ENCODE results near the gene DENND6B. TPM values are rescaled to one million over a fixed set of nuclear protein-coding genes. Genes with fewer than 3 reads are reported as not detected.

The DENND6B gene
- total RNA-seq, 1 experiment from 2014 or later: 11.0 TPM

DNA sequence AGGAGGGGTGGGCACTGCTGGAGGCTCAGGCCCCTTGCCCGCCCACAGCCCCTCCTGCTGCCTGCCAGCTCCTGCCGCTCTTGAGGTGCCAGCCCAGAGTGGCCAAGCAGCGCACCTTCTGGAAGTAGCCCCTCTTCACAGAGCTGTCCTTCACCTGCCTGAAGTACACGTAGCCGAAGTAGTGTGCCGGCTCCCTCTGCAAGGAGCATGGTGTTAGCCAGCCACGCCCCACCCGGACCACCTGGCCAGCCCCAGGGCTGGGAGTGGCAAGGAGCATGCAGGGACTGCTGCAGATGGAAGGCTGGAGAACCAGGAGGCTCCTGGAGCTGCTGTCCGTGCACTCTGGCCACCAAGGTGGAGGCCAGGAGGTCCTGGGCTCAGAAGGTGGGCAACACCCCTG, 9.6 kb downstream of the DENND6B start:
- Histone ChIP-seq H3K9me3 (ENCODE audit: control insufficient read depth in 1 of 2, insufficient read depth in 1 of 2, low read depth in 1 of 2, low read length in 2 of 2) (no peaks in the 10 kb centered on the region), H3K36me3 (ENCODE audit: control insufficient read depth in 1 of 2, insufficient read depth in 2 of 2, low read length in 2 of 2) (no peaks in the 10 kb centered on the region), H4K20me1 (ENCODE audit: insufficient read depth) (no peaks in the 10 kb centered on the region), H3K4me1 (ENCODE audit: control insufficient read depth in 1 of 2, insufficient read depth in 2 of 2, low read length in 2 of 2) (peaks cover 0 to 18% of the 10 kb centered on the region in 2 experiments; a peak in 3 of 4 replicates), H3K9ac (ENCODE audit: low read length) (no peak overlapping the region), H3K27me3 (ENCODE audit: insufficient read depth, low read length) (no peaks in the 10 kb centered on the region), H3K27ac (ENCODE audit: low read depth, low read length) (no peak overlapping the region), H3K9me2 (ENCODE audit: insufficient read depth) (no peaks in the 10 kb centered on the region), H3K4me2 (ENCODE audit: low read length) (no peak overlapping the region), H3K79me2 (ENCODE audit: insufficient read depth, low read length) (no peaks in the 10 kb centered on the region), H3K4me3 (replicated peaks in 1 of 2; ENCODE audit: low read depth in 1 of 2, low read length in 2 of 2) (no peak overlapping the region), H2AFZ (ENCODE audit: low read depth, low read length, poor library complexity, severe bottlenecking) (no peak overlapping the region)
- DNase-seq (ENCODE audit: low read depth, low spot score): no peak
- intact Hi-C loops (cut with micrococcal nuclease): no loop called here
- TF ChIP-seq EGR1 (IDR thresholded peaks at IDR 0.05; ENCODE audit: low read depth): no peak
- TF ChIP-seq, protein P1, sequence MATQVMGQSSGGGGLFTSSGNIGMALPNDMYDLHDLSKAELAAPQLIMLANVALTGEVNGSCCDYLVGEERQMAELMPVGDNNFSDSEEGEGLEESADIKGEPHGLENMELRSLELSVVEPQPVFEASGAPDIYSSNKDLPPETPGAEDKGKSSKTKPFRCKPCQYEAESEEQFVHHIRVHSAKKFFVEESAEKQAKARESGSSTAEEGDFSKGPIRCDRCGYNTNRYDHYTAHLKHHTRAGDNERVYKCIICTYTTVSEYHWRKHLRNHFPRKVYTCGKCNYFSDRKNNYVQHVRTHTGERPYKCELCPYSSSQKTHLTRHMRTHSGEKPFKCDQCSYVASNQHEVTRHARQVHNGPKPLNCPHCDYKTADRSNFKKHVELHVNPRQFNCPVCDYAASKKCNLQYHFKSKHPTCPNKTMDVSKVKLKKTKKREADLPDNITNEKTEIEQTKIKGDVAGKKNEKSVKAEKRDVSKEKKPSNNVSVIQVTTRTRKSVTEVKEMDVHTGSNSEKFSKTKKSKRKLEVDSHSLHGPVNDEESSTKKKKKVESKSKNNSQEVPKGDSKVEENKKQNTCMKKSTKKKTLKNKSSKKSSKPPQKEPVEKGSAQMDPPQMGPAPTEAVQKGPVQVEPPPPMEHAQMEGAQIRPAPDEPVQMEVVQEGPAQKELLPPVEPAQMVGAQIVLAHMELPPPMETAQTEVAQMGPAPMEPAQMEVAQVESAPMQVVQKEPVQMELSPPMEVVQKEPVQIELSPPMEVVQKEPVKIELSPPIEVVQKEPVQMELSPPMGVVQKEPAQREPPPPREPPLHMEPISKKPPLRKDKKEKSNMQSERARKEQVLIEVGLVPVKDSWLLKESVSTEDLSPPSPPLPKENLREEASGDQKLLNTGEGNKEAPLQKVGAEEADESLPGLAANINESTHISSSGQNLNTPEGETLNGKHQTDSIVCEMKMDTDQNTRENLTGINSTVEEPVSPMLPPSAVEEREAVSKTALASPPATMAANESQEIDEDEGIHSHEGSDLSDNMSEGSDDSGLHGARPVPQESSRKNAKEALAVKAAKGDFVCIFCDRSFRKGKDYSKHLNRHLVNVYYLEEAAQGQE (IDR thresholded peaks at IDR 0.05; ENCODE audit: low read depth): no peak
- no peak for TF ChIP-seq ELF1 (IDR thresholded peaks at IDR 0.05; ENCODE audit: borderline replicate concordance, low read depth)
- TF ChIP-seq ATF3 (IDR thresholded peaks at IDR 0.05): no peak
- no peak for TF ChIP-seq EZH2phosphoT487 (IDR thresholded peaks at IDR 0.05; ENCODE audit: borderline replicate concordance)
- no peak for TF ChIP-seq CEBPB (IDR thresholded peaks at IDR 0.05; ENCODE audit: low read depth)
- no peak for TF ChIP-seq EZH2 (IDR thresholded peaks at IDR 0.05)
- no peak for TF ChIP-seq SP1 (IDR thresholded peaks at IDR 0.05; ENCODE audit: low read depth)
- TF ChIP-seq SRF (IDR thresholded peaks at IDR 0.05; ENCODE audit: low read depth): no peak
- TF ChIP-seq CBX3 (IDR thresholded peaks at IDR 0.05; ENCODE audit: low read depth): no peak
- TF ChIP-seq TCF7L2 (IDR thresholded peaks at IDR 0.05; ENCODE audit: borderline replicate concordance, extremely low read depth, insufficient read depth, insufficient read length): no peak
- no peak for TF ChIP-seq SIN3A (IDR thresholded peaks at IDR 0.05; ENCODE audit: low read depth)
- TF ChIP-seq POLR2AphosphoS5 (IDR thresholded peaks at IDR 0.05; ENCODE audit: low read depth, low read length): no peak
- RAD21 ChIA-PET (ENCODE audit: low non-redundant PET in 1 of 2, low total read pairs in 2 of 2, uncharacterized antibody in 2 of 2, unreplicated experiment in 2 of 2): interaction anchor here in 1 of 2 experiments (0.7 kb wide), 1 partner anchor 10 kb away, joined by 3 read pairs; no protein-coding TSS in a partner anchor
- CTCF ChIA-PET: no interaction called here
- POLR2A ChIA-PET: no interaction called here
- no TSS peak for BruUV-seq (replicated peaks)
- no peak for ATAC-seq
